CD4-positive, alpha-beta T cell treated with Interleukin-6 for 4 hours (primary cell): Measurements from ENCODE around the gene ERP44.
"Not testable (repeated sequence)": the region's sequence is repeated elsewhere in the genome, so short reads cannot be mapped to it uniquely, and the experiment has no call there.

Experiments used
- DNase-seq: peaks from one replicate; pipeline ENCODE4 v3.0.0-alpha.2; 2020; ENCODE audit warnings: mixed read lengths

ERP44 gene

DNA sequence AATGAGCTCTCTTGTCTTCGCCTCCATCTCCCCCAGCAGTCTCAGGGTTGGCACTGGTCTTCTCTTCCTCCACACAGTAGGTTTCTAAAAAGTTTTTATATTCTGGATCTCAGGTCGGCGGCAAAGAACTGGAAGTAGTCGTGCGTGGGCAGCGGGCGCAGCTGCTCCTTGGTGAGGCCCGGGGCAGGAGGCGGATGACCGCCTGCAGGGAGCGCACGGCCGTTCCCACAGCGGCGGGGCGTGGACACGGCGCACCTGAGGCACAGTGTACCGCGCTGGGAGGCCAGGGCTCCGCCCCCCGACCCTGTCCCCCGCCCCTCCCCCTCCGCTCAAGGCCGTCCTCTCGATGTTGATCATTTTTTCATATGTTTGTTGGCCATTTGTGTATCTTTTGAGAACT is 99.9 kb downstream of the ERP44 start:
- DNase-seq = no peak

DNA sequence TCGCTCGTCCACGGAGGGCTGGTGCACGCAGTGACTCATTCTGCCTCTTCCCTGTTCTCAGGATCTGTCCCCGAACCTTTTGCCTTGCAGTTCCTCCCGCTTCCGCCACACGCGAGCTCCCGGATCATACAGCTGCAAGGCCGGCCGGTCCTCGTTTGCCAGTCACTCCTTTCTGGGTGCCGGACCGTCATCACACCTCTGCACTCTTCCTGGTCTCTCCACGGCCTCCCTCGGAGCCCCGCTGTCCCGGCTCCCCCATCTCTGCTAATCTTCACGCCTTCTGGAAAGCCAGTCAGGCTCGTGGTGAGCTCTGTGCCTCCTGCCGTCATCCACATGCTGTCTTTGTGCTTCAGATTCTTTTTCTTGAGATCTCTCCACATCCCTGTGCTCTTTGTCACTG is 100.5 kb downstream of the ERP44 start:
- no peak for DNase-seq

DNA sequence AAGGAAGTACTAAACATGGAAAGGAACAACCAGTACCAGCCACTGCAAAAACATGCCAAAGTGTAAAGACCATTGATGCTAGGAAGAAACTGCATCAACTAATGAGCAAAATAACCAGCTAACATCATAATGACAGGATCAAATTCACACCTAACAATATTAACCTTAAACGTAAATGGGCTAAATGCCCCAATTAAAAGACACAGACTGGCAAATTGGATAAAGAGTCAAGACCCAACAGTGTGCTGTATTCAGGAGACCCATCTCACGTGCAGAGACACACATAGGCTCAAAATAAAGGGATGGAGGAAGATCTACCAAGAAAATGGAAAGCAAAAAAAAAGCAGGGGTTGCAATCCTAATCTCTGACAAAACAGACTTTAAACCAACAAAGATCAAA is 108.3 kb downstream of the ERP44 start:
- not testable (repeated sequence) for DNase-seq

DNA sequence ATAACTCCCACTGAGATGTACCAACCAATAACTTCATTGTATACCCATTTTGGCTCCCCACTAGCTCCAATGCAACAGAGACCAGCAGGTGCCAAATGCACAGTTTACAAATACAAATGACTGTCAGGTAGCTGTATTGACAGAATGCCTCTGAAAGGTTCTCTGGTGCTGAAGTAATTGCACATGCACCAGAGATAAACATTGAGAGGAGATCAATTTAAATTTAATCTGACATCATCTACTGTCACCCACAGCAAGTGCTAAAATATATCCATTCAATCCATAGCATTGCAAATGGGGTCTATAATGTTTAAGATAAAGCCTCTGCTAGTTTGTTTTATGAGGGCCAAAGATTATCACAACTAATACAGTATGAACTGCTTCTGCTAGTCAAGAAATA is 112.2 kb downstream of the ERP44 start:
- DNase-seq = no peak

DNA sequence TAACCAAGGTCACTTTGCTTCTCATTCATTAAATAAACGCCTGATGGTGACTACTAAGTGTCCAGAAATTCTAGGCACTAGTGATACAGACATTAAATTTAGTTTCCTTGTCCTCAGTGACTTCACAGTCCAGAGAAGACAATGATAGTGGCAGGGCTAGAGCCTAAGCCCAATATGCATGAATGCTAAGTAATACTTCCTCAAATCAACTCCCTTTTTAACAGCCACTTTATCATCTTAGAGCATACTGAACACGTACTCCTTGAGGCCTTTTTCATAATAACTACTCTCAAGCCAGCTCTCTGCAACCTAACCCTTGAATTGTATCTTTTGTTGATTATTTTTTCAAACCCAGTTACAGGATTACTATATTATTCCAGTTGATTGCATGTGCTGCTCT is 118.2 kb downstream of the ERP44 start:
- no peak for DNase-seq

DNA sequence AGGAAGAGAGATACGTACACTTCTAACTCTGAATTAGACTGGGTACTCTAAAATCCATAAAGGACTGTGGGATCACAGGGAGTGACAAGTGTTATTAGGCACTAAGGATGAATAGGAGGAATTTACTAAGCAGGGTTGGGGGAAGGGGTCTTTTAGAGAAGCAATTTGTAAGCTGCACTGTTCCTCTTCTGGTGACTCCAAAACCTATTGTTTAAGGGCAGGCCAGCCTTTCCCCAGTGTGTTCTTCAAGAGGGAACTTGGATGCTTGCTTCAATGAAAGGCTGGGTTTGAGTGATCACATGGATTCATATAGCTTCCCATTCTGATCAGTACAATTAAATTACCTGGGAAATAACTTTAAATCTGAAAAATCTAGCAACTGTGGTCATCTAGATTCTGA is 120.6 kb downstream of the ERP44 start:
- DNase-seq = no peak

DNA sequence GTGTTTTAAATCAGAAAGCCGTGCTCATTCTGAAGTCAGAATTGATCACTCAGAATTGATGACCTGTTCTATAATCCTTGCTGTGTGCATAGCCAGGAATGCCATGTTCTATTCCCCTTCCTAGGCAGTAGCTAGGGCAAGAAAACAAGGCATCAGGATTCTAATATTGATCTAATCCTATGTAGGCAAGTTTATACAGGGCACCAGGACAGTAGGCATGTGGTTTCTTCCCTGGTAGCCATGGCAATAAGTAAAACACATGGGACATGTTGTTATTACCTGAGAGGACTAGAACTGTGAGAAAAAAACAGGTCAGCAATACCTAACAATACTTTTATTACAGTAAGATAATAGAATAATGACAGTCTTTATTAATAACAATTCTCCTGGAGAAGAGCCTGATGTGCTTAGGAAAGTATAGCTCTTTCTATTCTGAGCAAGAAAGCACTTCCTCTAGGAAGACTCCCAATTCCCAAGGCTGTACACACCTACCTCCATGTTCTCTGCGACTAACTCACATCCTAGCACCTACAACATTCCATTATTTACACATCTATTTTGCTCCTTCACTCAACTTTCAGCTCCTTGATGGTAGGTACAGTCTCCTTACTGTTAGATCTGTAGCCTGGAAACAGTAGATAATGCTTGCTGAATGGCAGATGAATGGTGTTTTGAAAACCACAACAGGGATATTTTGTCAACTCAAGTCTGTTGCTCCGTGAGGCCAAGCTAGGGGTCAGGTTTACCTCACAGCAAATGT is 121.6 kb downstream of the ERP44 start:
- DNase-seq = no peak

DNA sequence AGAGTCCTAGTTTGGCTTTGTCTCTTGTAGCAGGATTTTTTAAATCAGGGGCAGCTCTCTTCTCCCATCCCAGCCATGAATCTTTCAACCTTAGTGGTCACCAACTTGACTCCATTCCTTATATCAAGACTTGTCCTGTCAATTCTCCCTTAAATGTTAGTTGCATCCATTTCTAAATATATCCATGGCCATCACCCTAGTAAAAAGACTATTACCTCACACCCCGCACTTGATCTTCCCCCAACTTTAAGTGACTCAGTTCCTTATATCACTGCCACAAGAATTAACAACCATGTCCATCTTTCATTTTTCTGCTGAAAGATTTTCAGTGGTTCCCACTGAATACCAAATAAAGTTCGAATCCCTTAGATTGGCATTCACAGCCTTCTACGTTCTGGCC is 125.3 kb downstream of the ERP44 start:
- no peak for DNase-seq

DNA sequence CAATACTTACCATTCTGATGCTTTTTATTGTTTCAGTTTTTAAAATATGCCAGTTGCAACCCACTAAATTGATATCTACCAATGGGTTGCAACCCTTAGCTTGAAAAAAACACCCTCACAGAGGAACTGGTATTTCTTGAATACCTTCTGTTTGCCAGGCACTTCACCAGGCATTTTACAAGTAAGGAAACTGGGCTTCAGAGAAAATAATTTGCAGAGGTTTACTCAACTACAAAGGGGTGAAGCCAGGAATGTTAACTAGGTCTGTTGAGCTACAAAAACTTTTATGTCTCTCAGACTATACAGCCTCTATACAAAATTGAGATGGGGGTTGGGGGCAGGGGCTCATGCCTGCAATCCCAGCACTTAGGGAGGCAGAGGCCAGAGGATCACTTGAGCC is 127.4 kb downstream of the ERP44 start:
- no peak for DNase-seq

DNA sequence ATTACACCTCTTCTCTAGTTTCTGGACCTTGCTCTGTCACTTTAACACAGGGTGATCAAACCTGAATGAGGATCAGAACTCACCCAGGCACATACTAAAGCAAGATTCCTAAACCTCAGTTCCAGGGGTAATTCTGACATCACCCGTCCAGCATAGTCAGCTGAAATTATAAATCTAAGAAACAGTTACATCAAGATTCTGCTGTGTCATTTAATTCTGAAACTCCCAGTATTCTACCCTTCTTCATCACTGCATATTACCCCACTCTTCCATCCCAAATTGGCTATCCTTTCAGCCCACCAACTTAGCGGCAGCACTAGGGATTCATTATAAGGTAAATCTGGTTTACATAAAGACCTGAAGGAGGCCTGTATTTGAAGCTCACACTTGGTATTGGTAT is 128.3 kb downstream of the ERP44 start:
- DNase-seq = no peak

DNA sequence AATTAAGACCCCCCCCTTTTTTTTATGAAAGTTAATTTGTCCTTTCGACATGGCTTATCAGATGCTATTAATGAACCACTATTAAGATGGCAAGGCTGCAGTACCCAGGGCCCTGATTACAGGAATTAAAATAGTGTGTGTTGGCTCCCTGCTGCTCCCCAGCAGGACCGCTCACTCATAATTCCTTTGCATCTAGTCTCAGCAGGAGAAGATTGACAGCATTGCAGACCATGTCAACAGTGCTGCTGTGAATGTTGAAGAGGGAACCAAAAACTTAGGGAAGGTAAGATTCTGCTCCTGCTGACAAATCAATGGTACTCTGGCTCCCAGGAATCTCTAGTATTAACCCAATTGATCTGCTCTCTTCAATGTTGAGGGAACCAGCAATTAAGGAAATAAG is 131.3 kb downstream of the ERP44 start:
- no peak for DNase-seq

DNA sequence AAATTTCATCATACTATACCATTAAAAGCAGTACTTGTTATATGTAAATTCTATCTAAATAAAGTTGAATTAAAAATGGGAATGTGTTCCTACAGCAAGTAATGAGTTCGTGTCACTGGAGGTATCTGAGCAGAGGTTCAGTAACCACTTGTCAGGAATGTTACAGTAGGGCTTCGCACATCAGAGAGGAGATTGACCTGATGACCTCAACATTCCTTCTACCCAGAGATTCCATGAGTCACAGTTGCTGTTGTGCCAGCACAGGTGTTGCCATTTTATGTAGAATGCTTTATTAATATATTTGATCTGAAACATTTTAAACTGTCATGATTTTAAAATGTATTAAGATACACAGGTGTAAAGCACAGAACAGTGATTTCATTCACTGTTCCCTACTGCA is 132.1 kb downstream of the ERP44 start:
- DNase-seq = no peak

DNA sequence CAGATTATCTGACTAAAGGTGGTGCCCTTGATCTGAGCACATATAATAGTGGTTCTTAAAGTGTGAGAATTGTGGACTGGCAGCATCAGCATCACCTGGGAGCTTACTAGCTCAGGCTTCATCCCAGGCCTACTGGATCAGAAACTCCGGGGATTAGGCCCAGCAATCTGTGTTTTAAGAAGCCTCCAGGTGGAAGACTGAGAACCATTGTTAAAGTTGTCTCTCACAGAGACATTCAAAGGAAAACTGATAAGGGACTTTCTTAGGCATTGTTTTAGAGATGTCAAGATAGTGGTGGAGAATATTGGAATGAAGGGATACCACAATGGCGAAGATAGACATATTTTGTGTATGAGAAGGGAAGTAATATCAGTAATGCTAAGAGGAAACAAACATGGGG is 132.8 kb downstream of the ERP44 start:
- no peak for DNase-seq

DNA sequence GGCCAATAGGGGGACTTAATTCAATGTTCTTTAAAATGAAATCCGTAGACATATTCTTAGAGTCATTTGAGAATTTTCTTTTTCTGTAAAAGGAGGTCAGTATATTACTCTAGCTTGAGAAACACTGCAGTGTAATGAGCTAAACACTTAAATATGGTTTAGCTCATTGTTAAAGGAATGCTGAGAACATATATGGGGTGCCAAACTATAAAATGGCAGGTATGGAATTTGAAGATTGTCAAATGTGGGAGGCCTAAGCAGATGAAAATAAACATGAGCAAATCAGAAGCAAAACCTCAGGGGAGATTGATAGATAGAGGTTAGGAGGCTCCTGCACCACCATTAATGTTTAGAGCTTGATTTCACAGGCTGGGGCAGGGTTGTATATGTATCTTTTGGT is 134.5 kb downstream of the ERP44 start:
- no peak for DNase-seq

DNA sequence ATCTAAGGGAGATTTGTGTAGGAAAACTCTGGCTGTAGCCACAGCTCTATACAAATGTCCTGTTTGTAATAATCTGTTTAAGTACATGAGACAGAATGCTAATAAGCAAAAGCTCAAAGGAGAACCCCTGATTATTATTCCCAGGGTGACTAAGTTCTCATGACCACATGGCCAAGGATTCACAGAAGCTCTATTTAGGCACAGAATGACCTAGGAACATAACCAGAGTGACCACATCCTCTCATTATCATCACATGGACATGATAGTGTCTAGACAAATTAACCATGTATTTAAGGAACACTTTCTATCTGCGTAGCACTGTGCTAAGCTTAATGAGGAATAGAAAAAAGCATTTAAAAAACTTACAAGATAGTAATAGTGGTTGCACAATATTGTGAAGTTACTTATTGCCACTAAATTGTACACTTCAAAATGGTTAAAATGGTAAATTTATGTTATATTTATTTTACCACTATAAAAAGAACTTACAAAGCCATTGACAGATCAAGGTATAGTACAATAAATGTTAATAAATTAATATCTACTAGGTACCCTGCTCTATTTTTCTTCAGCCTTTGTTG is 136.0 kb downstream of the ERP44 start:
- DNase-seq = no peak

DNA sequence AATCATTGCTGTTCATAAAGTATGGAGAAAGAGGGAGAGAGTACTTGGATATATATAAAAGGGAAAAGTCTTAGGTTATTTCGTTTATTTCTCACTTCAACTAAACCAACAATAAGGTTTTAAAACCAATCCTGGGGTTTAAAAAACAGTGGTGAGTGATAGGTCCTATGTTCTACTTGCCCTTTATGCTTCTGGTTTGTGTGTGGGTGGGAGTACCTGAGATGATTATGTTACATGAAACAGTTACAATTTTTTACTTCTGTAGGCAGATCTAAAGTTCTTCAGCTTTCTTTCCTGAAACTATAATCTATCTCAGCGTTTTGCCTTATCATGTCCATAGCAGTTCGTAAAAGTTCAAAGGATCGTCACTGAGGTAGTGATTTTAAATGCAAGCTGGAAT is 143.2 kb downstream of the ERP44 start:
- no peak for DNase-seq

DNA sequence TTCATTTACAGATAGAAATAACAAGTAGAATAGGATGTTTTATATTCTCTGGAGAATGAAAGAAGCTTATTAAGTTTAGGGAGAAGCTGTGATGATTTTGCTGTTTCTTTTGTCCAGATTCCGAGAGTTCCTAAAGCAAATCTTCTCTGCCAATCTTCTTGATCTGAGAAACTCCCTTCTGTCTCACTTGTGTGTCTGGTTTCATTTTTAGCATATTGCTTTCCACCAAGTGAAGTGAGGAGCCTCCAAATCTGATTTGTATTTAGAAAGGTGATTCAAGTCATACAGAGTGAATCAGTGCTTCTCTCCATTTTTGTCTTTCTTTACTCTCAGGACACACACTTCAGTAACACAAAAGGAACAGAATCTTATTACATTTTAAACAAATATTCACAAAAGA is 144.0 kb downstream of the ERP44 start:
- DNase-seq = no peak

DNA sequence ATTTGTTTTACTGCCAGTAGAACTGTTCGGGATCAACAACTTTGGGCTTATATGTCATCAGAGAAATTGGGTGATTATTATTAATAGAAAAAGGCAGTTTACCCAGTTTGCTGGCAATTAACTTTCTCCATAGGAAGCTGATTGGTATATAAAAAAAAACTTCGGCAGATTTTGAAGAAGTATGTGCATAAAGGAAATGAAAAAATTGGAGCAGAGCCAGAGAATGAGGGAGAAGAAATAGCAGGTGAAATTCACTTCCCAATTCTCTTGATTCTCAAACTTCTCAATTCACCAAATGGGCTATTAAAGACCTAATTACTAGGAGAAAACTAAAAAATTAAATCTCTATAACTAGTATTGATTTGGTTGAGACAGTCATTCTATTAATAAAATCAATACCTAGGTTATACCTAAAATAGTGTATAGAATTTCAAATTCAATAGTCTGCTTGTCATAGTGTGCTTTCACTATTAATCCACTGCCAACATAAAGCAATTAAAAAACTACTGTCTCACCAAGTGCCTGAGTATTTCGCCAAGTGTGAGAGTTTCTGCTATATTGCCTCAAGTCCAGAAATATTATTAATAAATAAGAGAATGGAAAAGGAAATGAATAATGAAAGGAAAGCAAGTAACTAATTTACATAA is 144.8 kb downstream of the ERP44 start:
- DNase-seq = no peak

DNA sequence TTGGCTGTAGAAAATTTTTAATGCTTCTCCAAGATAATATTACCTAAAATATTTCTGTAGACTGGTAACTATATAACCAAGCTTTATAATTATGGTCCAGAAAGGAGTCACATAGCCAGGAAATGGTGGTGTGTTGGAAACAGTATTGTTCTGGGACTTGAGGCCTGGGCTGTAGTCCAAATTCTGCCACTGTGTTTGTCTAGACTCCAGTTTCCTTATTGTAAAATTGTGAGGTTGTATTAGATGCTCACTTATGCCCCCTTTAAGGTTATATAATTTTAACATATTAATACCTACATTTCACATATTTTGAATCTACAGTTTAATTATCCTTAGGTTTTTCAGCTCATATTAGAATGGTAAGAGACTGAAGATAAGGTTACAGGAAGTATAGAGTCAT is 149.9 kb downstream of the ERP44 start:
- no peak for DNase-seq

DNA sequence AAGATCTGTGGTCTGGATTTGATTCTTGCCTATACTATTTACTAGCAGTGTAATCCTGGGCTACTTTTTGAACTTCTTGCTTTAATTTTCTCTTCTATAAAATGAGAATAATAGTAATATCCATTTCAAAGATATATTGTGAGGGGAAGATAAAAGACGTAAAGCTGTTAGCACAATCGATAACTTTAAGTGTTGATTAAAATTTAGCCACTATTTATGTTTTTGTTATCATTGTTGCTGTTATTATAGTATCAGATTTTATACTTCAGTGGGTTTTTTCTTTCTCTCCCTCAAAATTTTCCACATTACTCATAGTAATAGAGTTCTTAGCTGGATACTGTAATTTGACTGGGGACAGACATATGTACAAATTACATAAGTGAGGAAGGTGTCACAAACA is 150.3 kb downstream of the ERP44 start:
- no peak for DNase-seq

DNA sequence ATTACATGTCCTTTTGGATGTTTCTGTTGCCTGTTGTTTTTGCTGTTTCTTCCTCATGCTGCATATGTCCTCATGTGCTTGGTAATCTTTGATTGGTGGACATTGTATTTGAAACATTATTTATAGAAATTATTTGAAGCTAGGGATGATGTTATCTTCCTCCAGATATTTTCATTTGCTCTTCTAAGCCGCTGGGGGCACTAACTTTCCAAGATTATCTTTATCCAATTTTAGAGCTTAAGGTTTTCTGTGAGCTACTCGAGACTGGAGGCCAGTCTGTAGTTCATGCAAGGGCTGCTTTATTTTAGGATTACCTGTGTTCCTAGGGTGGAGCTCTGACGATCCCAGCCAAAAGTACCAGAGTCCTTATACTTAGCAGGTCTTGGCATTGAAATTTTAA is 151.4 kb downstream of the ERP44 start:
- no peak for DNase-seq

DNA sequence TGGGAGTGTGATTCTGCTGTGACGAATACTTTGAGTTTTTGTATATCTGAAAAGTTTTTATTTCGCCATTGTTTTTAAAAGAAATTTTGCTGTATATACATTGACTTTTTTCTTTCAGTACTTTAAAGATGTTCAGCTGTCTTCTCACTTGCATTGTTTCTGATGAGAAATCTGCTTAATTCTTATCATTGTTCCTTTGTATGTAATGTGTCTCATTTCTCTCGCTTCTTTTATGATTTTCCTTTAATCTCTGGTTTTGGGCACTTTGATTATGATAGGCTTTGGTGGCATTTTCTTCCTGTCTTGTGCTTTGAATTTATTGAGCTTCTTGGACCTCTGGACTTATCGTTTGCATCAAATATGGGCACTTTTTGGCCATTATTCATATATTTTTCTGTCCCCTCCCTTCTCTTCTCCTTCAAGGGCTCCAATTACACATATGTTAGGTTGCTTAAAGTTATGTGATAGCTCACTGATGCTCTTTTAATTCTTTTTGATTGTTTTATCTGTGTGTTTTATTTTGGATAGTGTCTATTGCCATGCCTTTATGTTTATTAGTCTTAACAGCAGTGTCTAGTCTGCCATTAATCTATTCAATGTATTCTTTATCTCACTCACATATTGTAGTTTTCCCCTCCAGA is 161.7 kb downstream of the ERP44 start:
- DNase-seq = no peak

DNA sequence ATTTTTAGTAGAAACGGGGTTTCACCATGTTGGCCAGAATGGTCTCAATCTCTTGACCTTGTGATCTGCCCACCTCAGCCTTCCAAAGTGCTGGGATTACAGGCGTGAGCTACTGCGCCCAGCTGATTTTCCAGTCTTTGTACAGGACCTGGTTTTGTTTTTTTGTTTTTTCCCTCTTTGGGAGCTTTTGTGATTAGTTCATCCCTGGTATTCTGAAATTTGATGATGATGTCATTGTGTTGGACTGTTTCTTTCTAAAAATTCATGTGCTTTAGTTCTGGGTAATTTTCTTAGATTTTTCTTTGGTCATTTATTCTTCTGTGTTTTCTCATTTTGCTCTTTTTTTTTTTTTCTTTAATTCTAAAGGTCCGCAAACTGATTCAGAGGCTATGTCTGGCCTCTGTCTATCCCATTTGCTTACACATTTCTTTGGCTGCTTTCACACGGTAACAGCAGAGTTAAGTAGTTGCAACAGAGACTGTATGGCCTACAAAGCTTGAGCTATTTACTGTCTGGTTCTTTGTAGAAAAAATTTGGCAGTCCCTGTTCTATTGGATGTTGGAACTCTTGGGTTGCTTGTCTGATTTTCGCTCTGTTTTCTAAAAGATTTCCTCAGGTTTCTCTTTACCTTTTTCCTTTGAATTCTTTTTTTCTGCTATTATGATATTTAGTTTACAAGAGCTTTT is 167.5 kb downstream of the ERP44 start:
- no peak for DNase-seq

DNA sequence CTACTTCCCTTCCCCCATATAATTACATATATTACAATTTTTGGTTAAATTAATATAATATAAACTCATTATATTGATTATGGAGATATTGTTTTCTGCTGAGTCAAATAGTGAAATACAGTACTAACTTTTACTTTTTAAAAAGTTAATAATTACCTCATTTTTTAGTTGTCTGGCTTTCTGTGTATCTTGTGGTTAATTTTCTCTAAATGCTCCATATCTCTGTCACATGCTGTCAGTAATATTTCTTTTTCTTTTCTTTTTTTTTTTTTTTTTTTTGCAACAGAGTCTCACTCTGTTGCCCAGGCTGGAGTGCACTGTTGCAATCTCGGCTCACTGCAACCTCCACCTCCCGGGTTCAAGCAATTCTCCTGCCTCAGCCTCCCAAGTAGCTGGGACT is 169.1 kb downstream of the ERP44 start:
- DNase-seq = no peak
